ENCODE measurements around the gene CLOCK.

DNA sequence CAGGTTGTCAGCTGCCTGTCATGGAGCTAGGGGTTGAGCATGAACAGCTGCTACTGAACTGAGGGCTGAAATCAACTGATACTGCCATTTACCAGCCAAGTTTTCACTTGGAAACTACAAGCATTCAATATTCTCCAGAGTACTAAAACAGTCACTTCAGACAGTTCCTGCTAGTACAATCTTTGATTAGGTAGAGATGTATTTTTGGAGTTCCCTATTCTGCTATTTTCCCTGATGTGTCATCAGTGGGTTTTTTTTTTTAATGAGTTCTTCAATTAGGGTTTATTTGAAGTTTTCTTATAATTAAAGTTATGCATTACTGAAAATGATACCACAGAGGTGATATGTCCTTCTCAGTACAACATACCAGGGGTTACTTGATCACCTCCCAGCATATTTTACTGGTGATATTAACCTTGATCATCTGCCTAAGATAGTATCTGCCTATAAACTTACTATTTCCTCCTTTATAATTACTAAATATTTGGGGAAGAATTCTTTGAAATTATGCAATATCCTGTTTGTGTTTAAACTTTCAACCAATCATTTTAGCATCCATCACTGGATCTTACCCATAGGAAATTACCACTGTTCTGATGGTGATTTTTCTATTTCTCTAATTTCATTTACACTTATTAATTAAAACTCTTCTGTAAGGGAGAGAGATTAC lies 31.8 kb upstream of the CLOCK start:
- no peak for TF ChIP-seq POLR2A (IDR thresholded peaks at IDR 0.05; ENCODE audit: low read depth, low read length)
- no peak for TF ChIP-seq POLR2AphosphoS5 (IDR thresholded peaks at IDR 0.05; ENCODE audit: low read depth, low read length)
